Activated CD8-positive, alpha-beta T cell treated with anti-CD3 and anti-CD28 coated beads, Interleukin-2, amount 10 ng/mL, durations not matched to agents 7 days and 5 days (primary cell): ENCODE measurements around the gene TFAP2A. TPM values are rescaled to one million over a fixed set of nuclear protein-coding genes. Genes with fewer than 3 reads are reported as not detected.
A peak's percentile ranks its signal among the peaks of the same experiment; 100 is the strongest.

Experiments used
- ATAC-seq: fragments of 150-1000 bp; cut with Tn5 transposase; one replicate; pipeline ENCODE4 v1.10.0; 2021; ENCODE audit warnings: moderate library complexity
- CTCF ChIA-PET: fragments of 350-600 bp; sonication (Branson Sonifier 250); formaldehyde crosslinking; loops from one replicate; lab custom pipeline; 2021; ENCODE audit warnings: antibody characterized with exemption; lab: Charles Lee
- POLR2A ChIA-PET: fragments of 350-600 bp; sonication (Branson Sonifier 250); formaldehyde crosslinking; loops from one replicate; lab custom pipeline; 2021; ENCODE audit warnings: antibody characterized with exemption; lab: Charles Lee
- DNase-seq: peaks from one replicate; pipeline ENCODE4 v3.0.0-alpha.2; 2020
- H3K27ac Mint-ChIP-seq: one replicate; pipeline ENCODE4 v1.8.0; 2021; ENCODE audit warnings: mild to moderate bottlenecking, mixed read lengths
- H3K27me3 Mint-ChIP-seq: one replicate; pipeline ENCODE4 v1.8.0; 2021; ENCODE audit warnings: low read depth, mixed read lengths
- H3K36me3 Mint-ChIP-seq: one replicate; pipeline ENCODE4 v1.8.0; 2021; ENCODE audit warnings: low read depth, mixed read lengths
- H3K4me1 Mint-ChIP-seq: one replicate; pipeline ENCODE4 v1.8.0; 2021; ENCODE audit warnings: low read depth, mixed read lengths
- H3K4me3 Mint-ChIP-seq: one replicate; pipeline ENCODE4 v1.8.0; 2021; ENCODE audit warnings: mild to moderate bottlenecking, mixed read lengths
- H3K9me3 Mint-ChIP-seq: one replicate; pipeline ENCODE4 v1.8.0; 2022; ENCODE audit warnings: mixed read lengths; ENCODE audit not compliant: insufficient read depth
- total RNA-seq, 2 experiments: library from RNA; stranded (reverse); gene quantifications; one replicate each; pipeline ENCODE4 v1.2.3, GENCODE V29; 2021

TFAP2A gene
- total RNA-seq, 2 experiments from 2014 or later = not detected

DNA sequence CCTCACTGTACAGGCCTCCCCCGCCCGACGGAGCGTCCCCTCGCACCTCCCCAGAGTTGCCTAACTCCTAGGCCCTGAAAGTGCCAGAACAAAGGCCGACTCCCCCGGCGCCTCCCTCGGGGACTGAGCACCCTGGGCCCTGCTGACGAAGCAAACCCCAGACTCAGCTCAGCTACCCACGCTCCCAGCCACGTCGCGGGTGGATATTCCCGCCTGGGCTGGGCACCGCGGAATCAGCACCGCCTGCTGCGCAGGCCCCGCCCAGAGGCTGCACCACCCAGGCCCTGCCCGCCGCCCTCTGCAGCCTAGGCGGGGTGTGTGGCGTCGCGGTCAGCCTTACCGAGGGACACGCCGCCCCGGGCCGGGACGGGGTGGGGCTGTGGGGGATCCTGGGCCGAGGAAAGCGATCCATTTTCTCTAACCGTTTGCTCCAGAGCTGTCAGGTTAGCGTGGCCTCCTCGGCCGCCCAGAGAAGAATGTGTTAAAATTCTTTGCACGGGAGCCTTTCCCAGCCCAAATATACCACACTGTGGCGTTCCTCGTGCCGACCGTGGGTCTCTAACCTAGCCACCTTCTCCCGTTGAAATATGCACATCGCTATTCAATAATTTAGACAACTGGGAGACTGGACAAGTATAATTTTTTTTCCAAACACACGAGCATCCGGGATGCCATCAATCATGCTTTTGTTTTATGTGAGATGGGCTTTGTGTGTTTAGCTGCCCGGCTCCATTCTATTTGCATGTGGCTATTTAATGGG is 31.4 kb downstream of the TFAP2A start:
- DNase-seq (no peak), ATAC-seq (no peak)
- Mint-ChIP-seq H3K36me3 (peaks cover 11% of the 10 kb centered on the region), H3K27me3 (peaks cover 67% of the 10 kb centered on the region), H3K27ac (no peak overlapping the region), H3K4me1 (peaks cover 4% of the 10 kb centered on the region), H3K4me3 (no peak overlapping the region), H3K9me3 (peaks cover 7% of the 10 kb centered on the region)
- ChIA-PET POLR2A (no interaction called here), CTCF (interaction anchor here (0.9 to 1.9 kb wide), 4 partner anchors 30 to 46 kb away, joined by 3 to 7 read pairs (median 4); no protein-coding TSS in a partner anchor)

DNA sequence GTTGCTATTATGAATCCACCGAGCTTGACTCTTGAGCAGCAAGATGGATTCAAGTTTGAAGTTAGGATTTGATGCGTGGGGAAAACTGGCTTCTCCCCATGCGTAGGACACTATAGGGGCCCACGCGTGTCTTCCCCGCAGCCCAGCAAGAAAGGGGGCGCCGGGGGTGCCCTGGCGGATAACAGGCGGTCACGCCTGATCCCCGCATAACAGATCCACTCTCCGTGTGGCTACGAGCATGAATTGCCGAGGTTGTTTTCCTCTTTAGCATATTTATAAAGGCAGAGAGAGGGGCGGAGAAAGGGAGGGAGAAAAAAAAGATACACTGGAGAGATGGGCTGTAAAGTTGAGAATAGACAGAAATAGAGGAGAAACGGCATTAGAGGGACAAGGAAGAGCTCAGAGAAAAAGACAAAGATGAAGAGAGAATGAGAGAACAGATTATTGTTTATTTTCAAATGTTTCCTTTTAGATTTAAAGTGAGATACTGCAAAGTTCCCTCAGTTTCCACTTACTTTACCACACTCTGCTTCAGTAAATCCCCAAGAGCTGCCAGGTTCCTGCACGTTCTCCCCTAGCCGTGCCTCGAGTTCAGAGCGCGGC is 32.0 kb downstream of the TFAP2A start:
- CTCF ChIA-PET = interaction anchor here (0.9 to 1.9 kb wide), 2 partner anchors 31 to 47 kb away, joined by 3 to 7 read pairs; no protein-coding TSS in a partner anchor
- no peak for DNase-seq
- Mint-ChIP-seq H3K4me3 (peak overlapping the region; percentile 43), H3K36me3 (peaks cover 11% of the 10 kb centered on the region), H3K9me3 (peaks cover 7% of the 10 kb centered on the region), H3K27ac (peak overlapping the region; percentile 68), H3K27me3 (peaks cover 64% of the 10 kb centered on the region), H3K4me1 (peaks cover 4% of the 10 kb centered on the region)
- no peak for ATAC-seq
- POLR2A ChIA-PET = no interaction called here

DNA sequence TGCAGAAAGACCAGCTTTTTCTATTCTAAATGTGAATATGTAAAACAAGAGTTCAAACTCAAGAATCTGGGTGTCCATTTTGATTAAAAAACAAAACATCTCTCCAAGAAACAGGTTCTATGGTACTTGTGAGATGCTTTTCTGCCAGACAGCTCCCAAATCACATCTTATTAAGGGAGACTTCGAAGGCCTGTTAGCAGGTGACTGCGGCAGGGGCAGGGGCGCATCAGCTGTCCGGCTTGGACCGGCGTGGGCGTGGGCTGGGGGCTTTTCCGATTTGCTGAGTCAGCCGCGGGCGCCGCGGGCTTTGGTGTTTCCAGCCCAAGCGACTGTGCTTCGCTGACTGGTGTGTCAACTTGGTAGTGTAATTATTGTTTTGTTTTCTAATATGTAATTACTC is 32.6 kb downstream of the TFAP2A start:
- H3K4me1 Mint-ChIP-seq = peaks cover 4% of the 10 kb centered on the region
- ChIA-PET POLR2A (no interaction called here), CTCF (interaction anchor here (1.9 kb wide), 1 partner anchor 32 kb away, joined by 7 read pairs; no protein-coding TSS in a partner anchor)
- H3K27me3 Mint-ChIP-seq = peaks cover 62% of the 10 kb centered on the region
- peaks cover 11% of the 10 kb centered on the region for H3K36me3 Mint-ChIP-seq
- H3K4me3 Mint-ChIP-seq = no peak overlapping the region
- H3K27ac Mint-ChIP-seq = no peak overlapping the region
- no peak for DNase-seq
- H3K9me3 Mint-ChIP-seq = peaks cover 7% of the 10 kb centered on the region
- no peak for ATAC-seq

GRCh38 chr6:10381830-10382208 is 33.1 kb downstream of the TFAP2A start:
- Mint-ChIP-seq H3K27ac (no peak overlapping the region), H3K4me3 (no peak overlapping the region), H3K4me1 (peaks cover 4% of the 10 kb centered on the region), H3K9me3 (peaks cover 7% of the 10 kb centered on the region), H3K36me3 (peaks cover 11% of the 10 kb centered on the region), H3K27me3 (peaks cover 57% of the 10 kb centered on the region)
- ChIA-PET POLR2A (no interaction called here), CTCF (interaction anchor here (0.6 to 1.9 kb wide), 2 partner anchors 32 to 40 kb away, joined by 3 to 7 read pairs; no protein-coding TSS in a partner anchor)
- no peak for DNase-seq
- no peak for ATAC-seq

- peaks cover 11% of the 10 kb centered on the region for H3K36me3 Mint-ChIP-seq
- POLR2A ChIA-PET = interaction anchor here (0.6 kb wide), 1 partner anchor 41 kb away, joined by 4 read pairs; no protein-coding TSS in a partner anchor
- H3K4me1 Mint-ChIP-seq = peaks cover 4% of the 10 kb centered on the region
- CTCF ChIA-PET = interaction anchor here (0.6 to 1.9 kb wide), 2 partner anchors 33 to 40 kb away, joined by 3 to 7 read pairs; no protein-coding TSS in a partner anchor
- ATAC-seq (no peak), DNase-seq (no peak)
- no peak overlapping the region for H3K4me3 Mint-ChIP-seq
- no peak overlapping the region for H3K27ac Mint-ChIP-seq
- peaks cover 52% of the 10 kb centered on the region for H3K27me3 Mint-ChIP-seq
- H3K9me3 Mint-ChIP-seq = peaks cover 7% of the 10 kb centered on the region
Measured at GRCh38 chr6:10381133-10381829, 33.6 kb downstream of the TFAP2A start.

DNA sequence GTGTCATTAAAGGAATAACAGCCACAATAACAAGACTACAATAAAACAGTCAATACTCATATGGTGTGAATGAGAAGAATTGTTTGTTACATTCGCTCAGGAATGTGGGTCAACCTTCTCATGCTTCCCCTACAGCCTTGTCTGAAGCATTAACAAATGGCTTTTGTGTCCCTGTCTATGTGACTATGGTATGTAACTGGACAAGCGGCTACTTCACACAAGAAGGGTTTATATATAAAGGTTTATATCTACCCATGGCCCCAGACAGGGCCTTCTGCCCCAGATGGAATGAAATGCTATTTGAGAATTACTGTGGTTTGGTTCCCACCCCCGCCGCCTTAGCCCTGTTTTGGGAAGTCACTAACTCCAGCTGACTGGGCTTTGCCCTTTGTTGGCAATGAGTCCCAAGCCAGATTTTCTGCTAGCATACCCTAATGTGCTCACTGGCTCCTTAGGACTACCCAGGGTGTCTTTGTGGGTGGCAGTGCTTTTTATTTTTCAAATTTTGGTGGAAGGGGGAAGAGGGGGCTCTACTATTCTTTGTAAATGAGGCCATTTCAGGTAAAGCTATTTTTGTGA is 39.4 kb downstream of the TFAP2A start:
- H3K27me3 Mint-ChIP-seq = peaks cover 3% of the 10 kb centered on the region
- no peaks in the 10 kb centered on the region for H3K9me3 Mint-ChIP-seq
- ChIA-PET POLR2A (no interaction called here), CTCF (no interaction called here)
- no peaks in the 10 kb centered on the region for H3K36me3 Mint-ChIP-seq
- H3K27ac Mint-ChIP-seq = no peak overlapping the region
- H3K4me1 Mint-ChIP-seq = no peaks in the 10 kb centered on the region
- no peak for DNase-seq
- H3K4me3 Mint-ChIP-seq = no peak overlapping the region
- ATAC-seq = no peak

DNA sequence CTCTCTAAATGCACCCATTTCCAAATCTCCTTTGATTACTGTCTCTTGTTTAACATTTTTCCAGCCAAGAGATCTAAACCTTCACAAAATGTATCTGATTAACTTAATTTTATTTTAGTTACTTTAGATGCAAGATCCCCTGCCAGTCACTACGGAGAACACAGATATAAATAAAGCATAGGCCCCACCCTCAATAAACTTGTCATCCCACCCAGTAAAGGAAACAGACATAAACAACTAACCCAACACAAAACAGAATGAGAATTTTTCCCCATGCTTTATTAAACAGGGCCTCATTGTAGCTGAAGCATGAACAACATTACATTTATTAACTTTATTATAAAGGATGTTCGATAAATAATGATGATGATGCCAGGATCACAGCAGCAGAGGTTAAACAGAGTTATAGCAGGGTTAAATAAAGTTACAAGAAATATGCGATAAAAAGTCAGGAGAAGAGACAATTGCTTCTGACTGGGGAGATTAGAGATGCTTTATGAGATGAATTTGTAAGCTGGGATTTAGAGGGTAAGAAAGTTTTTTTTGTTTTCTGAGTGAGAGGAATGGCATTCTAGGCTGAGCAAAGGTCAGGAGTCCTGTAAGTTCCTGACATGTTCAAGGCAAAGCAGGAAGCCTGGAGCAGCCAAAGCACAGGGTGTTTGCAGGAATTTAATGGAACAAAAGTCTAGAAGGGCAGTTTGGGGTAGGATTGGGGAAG is 41.1 kb downstream of the TFAP2A start:
- H3K27ac Mint-ChIP-seq = no peak overlapping the region
- ATAC-seq (no peak), DNase-seq (no peak)
- no peaks in the 10 kb centered on the region for H3K4me1 Mint-ChIP-seq
- no peaks in the 10 kb centered on the region for H3K27me3 Mint-ChIP-seq
- ChIA-PET CTCF (no interaction called here), POLR2A (no interaction called here)
- no peaks in the 10 kb centered on the region for H3K9me3 Mint-ChIP-seq
- H3K4me3 Mint-ChIP-seq = no peak overlapping the region
- H3K36me3 Mint-ChIP-seq = no peaks in the 10 kb centered on the region

DNA sequence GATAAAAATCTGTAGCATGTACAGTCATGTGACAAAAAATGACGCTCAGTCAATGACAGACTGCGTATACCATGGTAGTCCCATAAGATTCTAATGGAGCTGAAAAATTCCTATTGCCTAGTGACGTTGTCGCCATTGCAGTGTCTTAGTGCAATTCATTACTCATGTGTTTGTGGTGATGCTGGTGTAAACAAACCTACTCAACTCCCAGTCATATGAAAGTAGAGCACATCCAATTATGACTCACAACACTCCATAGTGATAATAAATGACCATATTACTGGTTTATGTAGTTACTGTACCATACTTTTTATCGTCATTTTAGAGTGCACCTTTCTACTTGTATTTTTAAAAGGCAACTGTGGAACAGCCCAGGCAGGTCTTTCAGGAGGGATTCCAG is 45.0 kb downstream of the TFAP2A start:
- no peaks in the 10 kb centered on the region for H3K4me1 Mint-ChIP-seq
- H3K9me3 Mint-ChIP-seq = no peaks in the 10 kb centered on the region
- no peaks in the 10 kb centered on the region for H3K36me3 Mint-ChIP-seq
- ChIA-PET CTCF (interaction anchor here (1.2 kb wide), 1 partner anchor 32 kb away, joined by 3 read pairs; no protein-coding TSS in a partner anchor), POLR2A (no interaction called here)
- H3K4me3 Mint-ChIP-seq = no peak overlapping the region
- H3K27ac Mint-ChIP-seq = no peak overlapping the region
- no peaks in the 10 kb centered on the region for H3K27me3 Mint-ChIP-seq
- no peak for ATAC-seq
- DNase-seq = no peak

DNA sequence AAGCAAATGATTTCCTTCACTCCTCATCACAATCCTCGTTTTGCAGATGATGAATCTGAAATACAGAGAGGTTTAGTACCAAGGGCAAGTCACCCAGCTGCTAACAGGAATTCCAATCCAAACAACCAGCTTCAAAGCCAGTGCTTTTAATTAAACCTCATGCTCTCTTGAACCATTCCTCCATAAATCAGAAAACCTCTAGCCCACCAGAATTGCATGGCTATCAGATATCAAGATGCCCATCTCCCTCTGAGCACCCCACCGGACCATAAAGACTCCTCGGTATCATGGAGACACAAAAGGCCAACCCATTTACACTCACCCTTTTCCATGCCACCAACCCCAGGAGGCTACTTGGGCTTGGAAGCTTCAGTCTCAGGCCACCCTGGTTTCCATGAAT is 46.0 kb downstream of the TFAP2A start:
- H3K4me3 Mint-ChIP-seq = no peak overlapping the region
- H3K27ac Mint-ChIP-seq = no peak overlapping the region
- CTCF ChIA-PET = no interaction called here
- H3K9me3 Mint-ChIP-seq = no peaks in the 10 kb centered on the region
- DNase-seq = no peak
- no peaks in the 10 kb centered on the region for H3K27me3 Mint-ChIP-seq
- H3K4me1 Mint-ChIP-seq = no peaks in the 10 kb centered on the region
- no peak for ATAC-seq
- no peaks in the 10 kb centered on the region for H3K36me3 Mint-ChIP-seq
- POLR2A ChIA-PET = no interaction called here

DNA sequence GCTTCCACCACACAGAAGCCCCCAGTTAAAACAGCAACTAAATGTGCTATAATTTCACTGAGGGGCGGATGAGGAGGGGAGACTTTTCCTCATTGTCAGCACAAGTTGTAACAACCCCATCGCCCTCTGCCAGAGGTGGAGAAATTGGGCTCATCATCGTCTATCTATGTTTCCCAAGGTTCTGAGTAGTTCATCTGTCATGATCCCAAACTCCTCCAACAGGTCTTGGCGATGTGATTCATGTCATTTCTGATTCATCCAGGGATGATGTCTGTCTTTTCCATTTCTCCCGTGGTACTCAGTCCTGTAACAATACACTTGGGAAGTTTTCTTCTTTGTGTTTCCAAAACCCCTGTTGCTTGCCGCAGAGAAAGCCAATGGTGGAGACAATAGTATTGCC is 51.0 kb downstream of the TFAP2A start:
- POLR2A ChIA-PET = no interaction called here
- no peaks in the 10 kb centered on the region for H3K4me1 Mint-ChIP-seq

GRCh38 chr6:10362300-10362699 is 52.6 kb downstream of the TFAP2A start:
- Mint-ChIP-seq H3K36me3 (no peaks in the 10 kb centered on the region), H3K9me3 (no peaks in the 10 kb centered on the region), H3K4me1 (no peaks in the 10 kb centered on the region), H3K4me3 (no peak overlapping the region), H3K27ac (no peak overlapping the region), H3K27me3 (no peaks in the 10 kb centered on the region)
- ATAC-seq (no peak), DNase-seq (no peak)
- ChIA-PET CTCF (interaction anchor here (0.6 kb wide), 1 partner anchor 67 kb away, joined by 3 read pairs; no protein-coding TSS in a partner anchor), POLR2A (no interaction called here)

More for the DNA sequence above, 51.0 kb downstream of the TFAP2A start:
- ATAC-seq (no peak), DNase-seq (no peak)
- Mint-ChIP-seq H3K27ac (no peak overlapping the region), H3K36me3 (no peaks in the 10 kb centered on the region), H3K4me3 (no peak overlapping the region), H3K27me3 (no peaks in the 10 kb centered on the region), H3K9me3 (no peaks in the 10 kb centered on the region)
- CTCF ChIA-PET = no interaction called here
